HepG2 (cell line): Measurements from ENCODE around the gene ANTKMT. TPM values are rescaled to one million over a fixed set of nuclear protein-coding genes. Genes with fewer than 3 reads are reported as not detected.
A peak's percentile ranks its signal among the peaks of the same experiment; 100 is the strongest.

Experiments
- BCL3 ChIP-seq: sonication (generic); formaldehyde crosslinking; IDR thresholded peaks from 2 replicates; pipeline ENCODE4 v1.5.1; 2020; ENCODE audit warnings: mild to moderate bottlenecking, missing genetic modification reagents, moderate library complexity
- CCDC6 ChIP-seq: sonication (generic); formaldehyde crosslinking; IDR thresholded peaks from 2 replicates; pipeline ENCODE4 v1.8.1; 2022; ENCODE audit warnings: mild to moderate bottlenecking, missing genetic modification reagents, moderate library complexity
- GATAD2A ChIP-seq: IDR thresholded peaks from 2 replicates; pipeline ENCODE4 v1.6.1; 2016
- HDAC2 ChIP-seq: sonication (generic); formaldehyde crosslinking; IDR thresholded peaks from 2 replicates; pipeline ENCODE4 v1.4.0; 2020; ENCODE audit warnings: missing genetic modification reagents
- HIVEP1 ChIP-seq: sonication (generic); formaldehyde crosslinking; IDR thresholded peaks from 2 replicates; pipeline ENCODE4 v1.4.0; 2020; ENCODE audit warnings: mild to moderate bottlenecking, missing genetic modification reagents
- IRX3 ChIP-seq: sonication (generic); formaldehyde crosslinking; IDR thresholded peaks from 2 replicates; pipeline ENCODE4 v1.8.1; 2023; ENCODE audit warnings: mild to moderate bottlenecking, low read depth, missing genetic modification reagents, borderline replicate concordance
- JUN ChIP-seq: sonication (generic); formaldehyde crosslinking; IDR thresholded peaks from 2 replicates; pipeline ENCODE4 v1.4.0; 2020; ENCODE audit warnings: mild to moderate bottlenecking, missing genetic modification reagents
- KDM5B ChIP-seq: sonication (generic); formaldehyde crosslinking; IDR thresholded peaks from 2 replicates; pipeline ENCODE4 v1.4.0; 2020; ENCODE audit warnings: missing genetic modification reagents, mild to moderate bottlenecking, borderline replicate concordance
- MXD4 ChIP-seq: IDR thresholded peaks from 2 replicates; pipeline ENCODE4 v1.6.1; 2016; ENCODE audit warnings: mild to moderate bottlenecking, missing biosample characterization, missing genetic modification reagents
- MYNN ChIP-seq: sonication (generic); formaldehyde crosslinking; IDR thresholded peaks from 2 replicates; pipeline ENCODE4 v1.4.0; 2020; ENCODE audit warnings: mild to moderate bottlenecking, low read depth, missing genetic modification reagents
- NFIB ChIP-seq: sonication (generic); formaldehyde crosslinking; IDR thresholded peaks from 2 replicates; pipeline ENCODE4 v1.9.0; 2021; ENCODE audit warnings: missing genetic modification reagents, mild to moderate bottlenecking, borderline replicate concordance
- NR2F6 ChIP-seq, 2 experiments: IDR thresholded peaks; 2 replicates each; pipeline ENCODE4 v1.6.1; 2016; ENCODE audit warnings: antibody characterized with exemption in 1 of 2, mild to moderate bottlenecking in 1 of 2
- PAF1 ChIP-seq: IDR thresholded peaks from 2 replicates; pipeline ENCODE4 v1.6.1; 2016; ENCODE audit warnings: missing genetic modification reagents, missing compliant biosample characterization
- POLR2G ChIP-seq: fragments of 200-400 bp; formaldehyde crosslinking; IDR thresholded peaks from 2 replicates; pipeline ENCODE4 v1.6.1; 2018; ENCODE audit warnings: mild to moderate bottlenecking, low read depth, low read length, moderate library complexity
- REPIN1 ChIP-seq: sonication (generic); formaldehyde crosslinking; IDR thresholded peaks from 2 replicates; pipeline ENCODE4 v1.8.0; 2022; ENCODE audit warnings: missing genetic modification reagents, low read depth, mild to moderate bottlenecking, borderline replicate concordance
- RXRA ChIP-seq: sonication (generic); formaldehyde crosslinking; IDR thresholded peaks from 2 replicates; pipeline ENCODE4 v1.5.1; 2020; ENCODE audit warnings: missing genetic modification reagents
- SAFB2 ChIP-seq: sonication (generic); formaldehyde crosslinking; IDR thresholded peaks from 2 replicates; pipeline ENCODE4 v1.5.1; 2020; ENCODE audit warnings: missing genetic modification reagents, low read depth, mild to moderate bottlenecking, borderline replicate concordance
- SALL1 ChIP-seq: sonication (generic); formaldehyde crosslinking; IDR thresholded peaks from 2 replicates; pipeline ENCODE4 v1.8.0; 2022; ENCODE audit warnings: mild to moderate bottlenecking, missing genetic modification reagents
- SKIL ChIP-seq: sonication (generic); formaldehyde crosslinking; IDR thresholded peaks from 2 replicates; pipeline ENCODE4 v1.8.0; 2022; ENCODE audit warnings: missing genetic modification reagents, mild to moderate bottlenecking, moderate library complexity, borderline replicate concordance
- SMAD1 ChIP-seq: sonication (generic); formaldehyde crosslinking; IDR thresholded peaks from 2 replicates; pipeline ENCODE4 v1.4.0; 2020; ENCODE audit warnings: missing genetic modification reagents, low read depth, mild to moderate bottlenecking, borderline replicate concordance
- SRSF9 ChIP-seq: fragments of 200-400 bp; formaldehyde crosslinking; IDR thresholded peaks from 2 replicates; pipeline ENCODE4 v1.6.1; 2018; ENCODE audit warnings: borderline replicate concordance, mild to moderate bottlenecking, low read depth, low read length; ENCODE audit not compliant: insufficient read depth, poor library complexity, severe bottlenecking
- ZBTB42 ChIP-seq: sonication (generic); formaldehyde crosslinking; IDR thresholded peaks from 2 replicates; pipeline ENCODE4 v1.5.0; 2020; ENCODE audit warnings: mild to moderate bottlenecking, missing genetic modification reagents
- ZFYVE20 ChIP-seq: sonication (generic); formaldehyde crosslinking; IDR thresholded peaks from 2 replicates; pipeline ENCODE4 v1.8.0; 2023; ENCODE audit warnings: low read depth, mild to moderate bottlenecking, moderate library complexity, missing genetic modification reagents, borderline replicate concordance
- ZKSCAN1 ChIP-seq: fragments of 150-350 bp; IDR thresholded peaks from 2 replicates; pipeline ENCODE4 v1.6.1; 2014; ENCODE audit warnings: low read length
- ZNF460 ChIP-seq: sonication (generic); formaldehyde crosslinking; IDR thresholded peaks from 2 replicates; pipeline ENCODE4 v1.5.1; 2020; ENCODE audit warnings: missing genetic modification reagents, mild to moderate bottlenecking, borderline replicate concordance
- ZNF510 ChIP-seq: sonication (generic); formaldehyde crosslinking; IDR thresholded peaks from 2 replicates; pipeline ENCODE4 v1.4.0; 2020; ENCODE audit warnings: low read depth, mild to moderate bottlenecking, missing genetic modification reagents
- ZNF761 ChIP-seq: sonication (generic); formaldehyde crosslinking; conservative IDR thresholded peaks from 2 replicates; pipeline ENCODE4 v1.4.0; 2020; ENCODE audit warnings: mild to moderate bottlenecking, missing genetic modification reagents
- polyA plus RNA-seq, 8 experiments: library from polyadenylated mRNA; depleted of rRNA in 3 of 8; stranded (reverse) in 7 of 8; unstranded in 1 of 8; fragments of >200 nt; fragmentation: Illumina TruSeq in 4 of 8; extraction: Trizol in 4 of 8; gene quantifications; 2 replicates each; pipeline versions ENCODE4 v1.2.1 to v1.2.3, GENCODE V29; 2011 to 2016; ENCODE audit warnings: low read depth in 4 of 8, missing spikeins in 1 of 8, mixed read lengths in 1 of 8; ENCODE audit not compliant: insufficient read depth in 1 of 8
- total RNA-seq, 5 experiments: library from RNA; depleted of rRNA; stranded (reverse); fragments of >200 nt; fragmentation: Illumina TruSeq; extraction: Trizol; gene quantifications; 2 replicates each; pipeline ENCODE4 v1.2.3, GENCODE V29; 2016; ENCODE audit warnings: low read depth in 1 of 5

ANTKMT gene
- total and polyA plus RNA-seq, 2 of the 13 experiments (the other 11 are each of a cell fraction or from before 2014, with no cell fraction given): 7.5 to 47.8 TPM

- TF ChIP-seq ZBTB42 (CRISPR knock-in tag): peak; percentile 35; the same call in 1 of the 2 replicates
- 0 out of 2 replicates have a peak, but pooled peaks have one; percentile 10 for TF ChIP-seq SMAD1
- peak; percentile 86 for TF ChIP-seq HDAC2
- peak; percentile 72 for TF ChIP-seq POLR2G
- TF ChIP-seq NR2F6 (IDR thresholded peaks at IDR 0.05): no peak
- TF ChIP-seq NR2F6 (CRISPR knock-in tag; IDR thresholded peaks at IDR 0.05): peak; percentile 58; the same call in 1 of the 2 replicates
- peak; percentile 76 for TF ChIP-seq JUN (CRISPR knock-in tag)
- TF ChIP-seq ZNF761 (CRISPR knock-in tag): 0 out of 2 replicates have a peak, but pooled peaks have one; percentile 68
- peak; percentile 57; the same call in 1 of the 2 replicates for TF ChIP-seq SKIL (CRISPR knock-in tag)
- peak; percentile 83; the same call in 1 of the 2 replicates for TF ChIP-seq KDM5B (CRISPR knock-in tag)
- TF ChIP-seq BCL3 (CRISPR knock-in tag): peak; percentile 89; the same call in 1 of the 2 replicates
- TF ChIP-seq NFIB: no peak
- TF ChIP-seq SAFB2 (CRISPR knock-in tag): peak; percentile 68; the same call in 1 of the 2 replicates
- TF ChIP-seq CCDC6 (CRISPR knock-in tag): peak; percentile 39
- TF ChIP-seq MXD4 (CRISPR knock-in tag): peak; percentile 89
- no peak for TF ChIP-seq ZNF510 (CRISPR knock-in tag)
- no peak for TF ChIP-seq HIVEP1
- TF ChIP-seq SALL1: peak; percentile 65
- TF ChIP-seq REPIN1 (CRISPR knock-in tag): peak; percentile 73; the same call in 1 of the 2 replicates
- TF ChIP-seq ZNF460 (CRISPR knock-in tag): no peak; the same call in 1 of the 2 replicates
- 0 out of 2 replicates have a peak, but pooled peaks have one; percentile 32 for TF ChIP-seq MYNN
- no peak for TF ChIP-seq ZKSCAN1
- no peak for TF ChIP-seq SRSF9
- no peak for TF ChIP-seq PAF1 (CRISPR knock-in tag)
- TF ChIP-seq IRX3 (CRISPR knock-in tag): no peak
- TF ChIP-seq GATAD2A (CRISPR knock-in tag): peak; percentile 21; the same call in 1 of the 2 replicates
- TF ChIP-seq ZFYVE20 (CRISPR knock-in tag): 0 out of 2 replicates have a peak, but pooled peaks have one; percentile 39
- TF ChIP-seq RXRA (CRISPR knock-in tag): peak; percentile 46
Measured at GRCh38 chr16:740764-741505, 20.0 kb downstream of the ANTKMT start, which contains the start of gene CIAO3 (continued).
